Testis (tissue), 2 donors: ENCODE data around the gene MCCD1.

Experiments
- POLR2A ChIP-seq: fragments of 450-650 bp; IDR thresholded peaks from one replicate; pipeline ENCODE4 v1.6.1; 2017; ENCODE audit warnings: antibody characterized with exemption, mild to moderate bottlenecking, moderate library complexity
- TF ChIP-seq, protein P1 (sequence below), 3 experiments: fragments of 450-650 bp in 2 of 3; fragments of 200-600 bp in 1 of 3; sonication (generic) in 1 of 3; IDR thresholded peaks; one replicate each; pipeline ENCODE4 v1.5.1; 2016 to 2019; ENCODE audit warnings: antibody characterized with exemption in 3 of 3, mild to moderate bottlenecking in 2 of 3, moderate library complexity in 1 of 3

DNA sequence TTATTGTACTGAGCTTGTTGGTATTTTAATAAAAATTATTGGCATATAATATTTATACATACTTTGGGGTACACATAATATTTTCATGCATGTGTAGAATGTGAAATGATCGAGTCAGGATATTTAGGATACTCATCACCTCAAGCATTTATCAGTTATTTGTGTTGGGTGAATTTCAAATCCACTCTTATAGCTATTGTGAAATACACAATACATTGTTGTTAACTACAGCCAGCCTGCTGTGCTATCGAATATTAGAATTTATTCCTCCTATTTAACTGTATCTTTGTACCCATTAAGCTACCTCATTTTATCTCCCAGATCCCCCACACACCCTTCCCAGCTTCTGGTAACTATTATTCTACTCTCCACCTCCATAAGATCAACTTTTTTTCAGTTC, 45.4 kb upstream of the MCCD1 start:
- TF ChIP-seq, protein P1, sequence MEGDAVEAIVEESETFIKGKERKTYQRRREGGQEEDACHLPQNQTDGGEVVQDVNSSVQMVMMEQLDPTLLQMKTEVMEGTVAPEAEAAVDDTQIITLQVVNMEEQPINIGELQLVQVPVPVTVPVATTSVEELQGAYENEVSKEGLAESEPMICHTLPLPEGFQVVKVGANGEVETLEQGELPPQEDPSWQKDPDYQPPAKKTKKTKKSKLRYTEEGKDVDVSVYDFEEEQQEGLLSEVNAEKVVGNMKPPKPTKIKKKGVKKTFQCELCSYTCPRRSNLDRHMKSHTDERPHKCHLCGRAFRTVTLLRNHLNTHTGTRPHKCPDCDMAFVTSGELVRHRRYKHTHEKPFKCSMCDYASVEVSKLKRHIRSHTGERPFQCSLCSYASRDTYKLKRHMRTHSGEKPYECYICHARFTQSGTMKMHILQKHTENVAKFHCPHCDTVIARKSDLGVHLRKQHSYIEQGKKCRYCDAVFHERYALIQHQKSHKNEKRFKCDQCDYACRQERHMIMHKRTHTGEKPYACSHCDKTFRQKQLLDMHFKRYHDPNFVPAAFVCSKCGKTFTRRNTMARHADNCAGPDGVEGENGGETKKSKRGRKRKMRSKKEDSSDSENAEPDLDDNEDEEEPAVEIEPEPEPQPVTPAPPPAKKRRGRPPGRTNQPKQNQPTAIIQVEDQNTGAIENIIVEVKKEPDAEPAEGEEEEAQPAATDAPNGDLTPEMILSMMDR (IDR thresholded peaks at IDR 0.05) = no peak
- no peak for TF ChIP-seq POLR2A
